Lower leg skin (tissue), 4 donors: Measurements from ENCODE around the gene THBS1. TPM values are rescaled to one million over a fixed set of nuclear protein-coding genes. Genes with fewer than 3 reads are reported as not detected.

Experiments
- DNase-seq, 2 donors: peaks; one replicate each; pipeline ENCODE4 v3.0.0-alpha.2; 2019; ENCODE audit warnings: low spot score in 2 of 2
- H3K4me3 ChIP-seq: fragments of 200-600 bp; sonication (generic); 2 replicates; pipeline ENCODE4 v1.5.1; 2017; ENCODE audit warnings: mild to moderate bottlenecking, low read depth; ENCODE audit not compliant: poor library complexity, severe bottlenecking
- POLR2A ChIP-seq, 2 donors: fragments of 450-650 bp; IDR thresholded peaks; one replicate each; pipeline ENCODE4 v1.6.1; 2016 to 2017; ENCODE audit warnings: antibody characterized with exemption in 2 of 2, mild to moderate bottlenecking in 1 of 2, moderate library complexity in 1 of 2
- WGBS, 2 donors: methylation state at CpG; one replicate each; pipeline ENCODE4 v1.1.5; 2018; 5-methylcytosine and 5-hydroxymethylcytosine counted together
- intact Hi-C: fragments of 100-400 bp; cut with DNase I; formaldehyde crosslinking; loops from one replicate; pipeline ENCODE4 v1.15.0; 2023; ENCODE audit warnings: low total_unique reads
- total RNA-seq, 4 donors: library from RNA; depleted of rRNA; stranded (reverse); fragments of >200 nt; gene quantifications; one replicate each; pipeline ENCODE4 v1.1.0, GENCODE V29; 2016
- TF ChIP-seq, protein P1 (sequence below), 3 donors: fragments of 450-650 bp; IDR thresholded peaks; one replicate each; pipeline ENCODE4 v1.5.1; 2016; ENCODE audit warnings: antibody characterized with exemption in 3 of 3, mild to moderate bottlenecking in 3 of 3, moderate library complexity in 2 of 3

Gene THBS1
- total RNA-seq, 4 donors from 2014 or later: 84.7 to 158 (median 103) TPM

- H3K4me3 ChIP-seq: no peak overlapping the region
- no peak for DNase-seq
- no peak for TF ChIP-seq POLR2A (IDR thresholded peaks at IDR 0.05)
- TF ChIP-seq, protein P1, sequence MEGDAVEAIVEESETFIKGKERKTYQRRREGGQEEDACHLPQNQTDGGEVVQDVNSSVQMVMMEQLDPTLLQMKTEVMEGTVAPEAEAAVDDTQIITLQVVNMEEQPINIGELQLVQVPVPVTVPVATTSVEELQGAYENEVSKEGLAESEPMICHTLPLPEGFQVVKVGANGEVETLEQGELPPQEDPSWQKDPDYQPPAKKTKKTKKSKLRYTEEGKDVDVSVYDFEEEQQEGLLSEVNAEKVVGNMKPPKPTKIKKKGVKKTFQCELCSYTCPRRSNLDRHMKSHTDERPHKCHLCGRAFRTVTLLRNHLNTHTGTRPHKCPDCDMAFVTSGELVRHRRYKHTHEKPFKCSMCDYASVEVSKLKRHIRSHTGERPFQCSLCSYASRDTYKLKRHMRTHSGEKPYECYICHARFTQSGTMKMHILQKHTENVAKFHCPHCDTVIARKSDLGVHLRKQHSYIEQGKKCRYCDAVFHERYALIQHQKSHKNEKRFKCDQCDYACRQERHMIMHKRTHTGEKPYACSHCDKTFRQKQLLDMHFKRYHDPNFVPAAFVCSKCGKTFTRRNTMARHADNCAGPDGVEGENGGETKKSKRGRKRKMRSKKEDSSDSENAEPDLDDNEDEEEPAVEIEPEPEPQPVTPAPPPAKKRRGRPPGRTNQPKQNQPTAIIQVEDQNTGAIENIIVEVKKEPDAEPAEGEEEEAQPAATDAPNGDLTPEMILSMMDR (IDR thresholded peaks at IDR 0.05): no peak
- WGBS, 2 donors: 80 to 83% methylated on average over 4 of the region's 4 CpGs
- intact Hi-C loops: no loop called here
Measured at GRCh38 chr15:39623529-39623931, 42.7 kb downstream of the THBS1 start.

DNA sequence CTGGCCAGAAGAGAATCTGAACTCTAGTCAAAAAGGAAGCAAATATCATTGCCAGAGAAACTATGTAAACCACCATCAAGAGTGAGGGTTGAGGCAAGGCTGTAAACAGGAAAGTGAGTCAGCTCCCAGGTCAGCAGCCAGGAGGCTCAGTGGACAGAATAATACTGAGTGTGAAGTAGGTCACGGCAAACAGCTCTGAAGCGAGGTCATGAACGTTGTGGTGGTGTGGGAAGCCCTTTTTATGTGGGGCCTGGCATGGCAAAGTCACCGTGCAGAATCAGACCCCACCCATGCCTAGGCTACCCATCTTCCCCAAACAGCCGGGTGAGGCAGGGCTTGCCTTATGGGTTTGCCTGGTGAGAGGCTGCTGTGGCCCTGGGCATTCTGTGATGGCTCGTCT, 43.9 kb downstream of the THBS1 start:
- intact Hi-C loops: no loop called here
- 33 to 66% methylated on average over 6 of the region's 6 CpGs for WGBS, 2 donors
- TF ChIP-seq, protein P1 (IDR thresholded peaks at IDR 0.05): no peak
- no peak for TF ChIP-seq POLR2A (IDR thresholded peaks at IDR 0.05)
- no peak overlapping the region for H3K4me3 ChIP-seq
- DNase-seq: peak; percentile 45 to 87

GRCh38 chr15:39625451-39625850, 44.6 kb downstream of the THBS1 start:
- 82 to 98% methylated on average over 4 of the region's 4 CpGs for WGBS, 2 donors
- intact Hi-C loops: no loop called here
- no peak for DNase-seq
- no peak overlapping the region for H3K4me3 ChIP-seq
- no peak for TF ChIP-seq POLR2A (IDR thresholded peaks at IDR 0.05)
- TF ChIP-seq, protein P1 (IDR thresholded peaks at IDR 0.05): no peak

DNA sequence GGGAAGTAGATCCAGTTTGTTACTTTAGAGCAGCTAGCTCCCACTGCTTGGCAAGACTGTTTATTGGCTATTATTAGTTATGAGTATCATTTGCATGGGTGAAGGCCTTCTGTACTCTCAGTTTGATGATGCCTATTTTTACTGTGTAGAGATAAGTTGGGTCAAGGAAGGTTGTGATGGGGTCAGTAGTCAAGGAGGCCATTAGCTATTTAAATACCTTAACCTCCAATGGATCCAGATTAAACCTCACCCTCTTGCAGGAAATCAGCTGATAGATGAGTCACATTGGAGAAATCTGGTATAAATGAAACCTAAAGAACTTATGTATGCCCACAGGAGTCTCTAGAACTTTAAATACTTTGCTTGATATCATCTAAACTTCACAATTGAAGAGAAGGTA, 45.0 kb downstream of the THBS1 start:
- intact Hi-C loops: no loop called here
- TF ChIP-seq, protein P1 (IDR thresholded peaks at IDR 0.05): no peak
- TF ChIP-seq POLR2A (IDR thresholded peaks at IDR 0.05): no peak
- H3K4me3 ChIP-seq: no peak overlapping the region
- no peak for DNase-seq

- no peak for DNase-seq
- 88 to 98% methylated on average over 3 of the region's 3 CpGs for WGBS, 2 donors
- TF ChIP-seq, protein P1 (IDR thresholded peaks at IDR 0.05): no peak
- no peak for TF ChIP-seq POLR2A (IDR thresholded peaks at IDR 0.05)
- H3K4me3 ChIP-seq: no peak overlapping the region
- intact Hi-C loops: no loop called here
Measured at GRCh38 chr15:39627451-39628143, 46.7 kb downstream of the THBS1 start.

- intact Hi-C loops: no loop called here
- DNase-seq: no peak
- no peak overlapping the region for H3K4me3 ChIP-seq
- TF ChIP-seq, protein P1 (IDR thresholded peaks at IDR 0.05): no peak
- TF ChIP-seq POLR2A (IDR thresholded peaks at IDR 0.05): no peak
- WGBS, 2 donors: 75 to 93% methylated on average over 5 of the region's 5 CpGs
Measured at GRCh38 chr15:39628144-39628508, 47.2 kb downstream of the THBS1 start.
